B cell (primary cell): ENCODE results near the gene RAB27A.
"Not testable (repeated sequence)": the region's sequence is repeated elsewhere in the genome, so short reads cannot be mapped to it uniquely, and the experiment has no call there.

Experiments
- EZH2 ChIP-seq: IDR thresholded peaks from 2 replicates; pipeline ENCODE4 v1.6.1; 2012; ENCODE audit warnings: borderline replicate concordance, low read depth, mild to moderate bottlenecking, moderate library complexity, low read length; ENCODE audit not compliant: insufficient read depth, poor library complexity, severe bottlenecking
- TF ChIP-seq, protein P1 (sequence below): fragments of 200-600 bp; IDR thresholded peaks from one replicate; pipeline ENCODE4 v1.8.0; 2022; ENCODE audit warnings: antibody characterized with exemption, mild to moderate bottlenecking

DNA sequence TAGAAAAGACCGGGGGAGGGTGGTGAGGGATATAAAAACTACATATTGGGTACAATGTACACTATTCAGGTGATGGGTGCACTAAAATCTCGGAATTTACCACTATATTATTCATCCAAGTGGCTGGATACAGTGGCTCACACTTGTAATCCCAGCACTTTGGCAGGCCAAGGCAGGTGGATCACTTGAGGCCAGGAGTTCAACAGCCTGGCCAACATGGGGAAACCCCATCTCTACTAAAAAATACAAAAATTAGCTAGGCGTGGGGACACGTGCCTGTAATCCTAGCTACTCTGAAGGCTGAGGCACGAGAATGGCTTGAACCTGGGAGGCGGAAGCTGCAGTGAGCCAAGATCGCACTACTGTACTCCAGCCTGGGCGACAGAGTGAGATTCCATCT, 37.4 kb downstream of the RAB27A start:
- not testable (repeated sequence) for TF ChIP-seq EZH2
- TF ChIP-seq, protein P1, sequence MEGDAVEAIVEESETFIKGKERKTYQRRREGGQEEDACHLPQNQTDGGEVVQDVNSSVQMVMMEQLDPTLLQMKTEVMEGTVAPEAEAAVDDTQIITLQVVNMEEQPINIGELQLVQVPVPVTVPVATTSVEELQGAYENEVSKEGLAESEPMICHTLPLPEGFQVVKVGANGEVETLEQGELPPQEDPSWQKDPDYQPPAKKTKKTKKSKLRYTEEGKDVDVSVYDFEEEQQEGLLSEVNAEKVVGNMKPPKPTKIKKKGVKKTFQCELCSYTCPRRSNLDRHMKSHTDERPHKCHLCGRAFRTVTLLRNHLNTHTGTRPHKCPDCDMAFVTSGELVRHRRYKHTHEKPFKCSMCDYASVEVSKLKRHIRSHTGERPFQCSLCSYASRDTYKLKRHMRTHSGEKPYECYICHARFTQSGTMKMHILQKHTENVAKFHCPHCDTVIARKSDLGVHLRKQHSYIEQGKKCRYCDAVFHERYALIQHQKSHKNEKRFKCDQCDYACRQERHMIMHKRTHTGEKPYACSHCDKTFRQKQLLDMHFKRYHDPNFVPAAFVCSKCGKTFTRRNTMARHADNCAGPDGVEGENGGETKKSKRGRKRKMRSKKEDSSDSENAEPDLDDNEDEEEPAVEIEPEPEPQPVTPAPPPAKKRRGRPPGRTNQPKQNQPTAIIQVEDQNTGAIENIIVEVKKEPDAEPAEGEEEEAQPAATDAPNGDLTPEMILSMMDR, result not testable (repeated sequence)
